ENCODE results near the gene STK35. TPM values are rescaled to one million over a fixed set of nuclear protein-coding genes. Genes with fewer than 3 reads are reported as not detected.

The STK35 gene
- total RNA-seq, 1 donor from 2014 or later: 17.4 TPM

- H3K4me1 Mint-ChIP-seq (ENCODE audit: low read depth, unreplicated experiment): peaks cover 19% of the 10 kb centered on the region
- TF ChIP-seq, protein P1, sequence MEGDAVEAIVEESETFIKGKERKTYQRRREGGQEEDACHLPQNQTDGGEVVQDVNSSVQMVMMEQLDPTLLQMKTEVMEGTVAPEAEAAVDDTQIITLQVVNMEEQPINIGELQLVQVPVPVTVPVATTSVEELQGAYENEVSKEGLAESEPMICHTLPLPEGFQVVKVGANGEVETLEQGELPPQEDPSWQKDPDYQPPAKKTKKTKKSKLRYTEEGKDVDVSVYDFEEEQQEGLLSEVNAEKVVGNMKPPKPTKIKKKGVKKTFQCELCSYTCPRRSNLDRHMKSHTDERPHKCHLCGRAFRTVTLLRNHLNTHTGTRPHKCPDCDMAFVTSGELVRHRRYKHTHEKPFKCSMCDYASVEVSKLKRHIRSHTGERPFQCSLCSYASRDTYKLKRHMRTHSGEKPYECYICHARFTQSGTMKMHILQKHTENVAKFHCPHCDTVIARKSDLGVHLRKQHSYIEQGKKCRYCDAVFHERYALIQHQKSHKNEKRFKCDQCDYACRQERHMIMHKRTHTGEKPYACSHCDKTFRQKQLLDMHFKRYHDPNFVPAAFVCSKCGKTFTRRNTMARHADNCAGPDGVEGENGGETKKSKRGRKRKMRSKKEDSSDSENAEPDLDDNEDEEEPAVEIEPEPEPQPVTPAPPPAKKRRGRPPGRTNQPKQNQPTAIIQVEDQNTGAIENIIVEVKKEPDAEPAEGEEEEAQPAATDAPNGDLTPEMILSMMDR (IDR thresholded peaks at IDR 0.05; ENCODE audit: partially characterized antibody, unreplicated experiment): no peak
- no peak overlapping the region for H3K27ac Mint-ChIP-seq (ENCODE audit: unreplicated experiment)
- peaks cover 3% of the 10 kb centered on the region for H3K27me3 Mint-ChIP-seq (ENCODE audit: unreplicated experiment)
- H3K9me3 Mint-ChIP-seq (ENCODE audit: unreplicated experiment): peaks cover 3% of the 10 kb centered on the region
- no peaks in the 10 kb centered on the region for H3K36me3 Mint-ChIP-seq (ENCODE audit: unreplicated experiment)
- DNase-seq: no peak
- no peak overlapping the region for H3K4me3 Mint-ChIP-seq (ENCODE audit: unreplicated experiment)
Observed at GRCh38 chr20:2149507-2149906, 47.9 kb downstream of the STK35 start.

GRCh38 chr20:2150660-2151059, 49.0 kb downstream of the STK35 start:
- no peaks in the 10 kb centered on the region for H3K36me3 Mint-ChIP-seq (ENCODE audit: unreplicated experiment)
- H3K4me1 Mint-ChIP-seq (ENCODE audit: low read depth, unreplicated experiment): peaks cover 13% of the 10 kb centered on the region
- TF ChIP-seq, protein P1 (IDR thresholded peaks at IDR 0.05; ENCODE audit: partially characterized antibody, unreplicated experiment): no peak
- H3K27me3 Mint-ChIP-seq (ENCODE audit: unreplicated experiment): peaks cover 1% of the 10 kb centered on the region
- H3K4me3 Mint-ChIP-seq (ENCODE audit: unreplicated experiment): no peak overlapping the region
- DNase-seq: no peak
- H3K9me3 Mint-ChIP-seq (ENCODE audit: unreplicated experiment): peaks cover 3% of the 10 kb centered on the region
- no peak overlapping the region for H3K27ac Mint-ChIP-seq (ENCODE audit: unreplicated experiment)

DNA sequence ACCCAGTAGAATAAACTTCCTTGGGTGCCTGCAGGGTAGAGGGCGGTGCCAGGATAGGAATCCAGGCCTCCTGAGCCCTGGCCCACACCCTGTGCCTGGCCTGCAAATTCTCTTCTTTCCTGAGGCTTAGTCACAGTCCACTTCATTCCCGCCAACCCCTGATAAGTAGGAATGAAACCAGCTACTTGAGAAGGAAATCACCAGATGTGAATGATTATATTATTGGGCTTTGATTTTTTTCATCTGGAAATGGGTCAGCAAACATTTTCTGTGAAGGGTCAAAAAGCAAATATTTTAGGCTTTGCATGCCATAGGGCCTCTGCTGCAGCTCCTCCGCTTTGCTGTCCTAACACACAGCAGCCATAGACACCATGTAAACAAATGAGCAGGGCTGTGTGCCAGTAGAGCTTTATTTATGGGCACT, 50.2 kb downstream of the STK35 start:
- H3K36me3 Mint-ChIP-seq (ENCODE audit: unreplicated experiment): no peaks in the 10 kb centered on the region
- no peak overlapping the region for H3K27ac Mint-ChIP-seq (ENCODE audit: unreplicated experiment)

DNA sequence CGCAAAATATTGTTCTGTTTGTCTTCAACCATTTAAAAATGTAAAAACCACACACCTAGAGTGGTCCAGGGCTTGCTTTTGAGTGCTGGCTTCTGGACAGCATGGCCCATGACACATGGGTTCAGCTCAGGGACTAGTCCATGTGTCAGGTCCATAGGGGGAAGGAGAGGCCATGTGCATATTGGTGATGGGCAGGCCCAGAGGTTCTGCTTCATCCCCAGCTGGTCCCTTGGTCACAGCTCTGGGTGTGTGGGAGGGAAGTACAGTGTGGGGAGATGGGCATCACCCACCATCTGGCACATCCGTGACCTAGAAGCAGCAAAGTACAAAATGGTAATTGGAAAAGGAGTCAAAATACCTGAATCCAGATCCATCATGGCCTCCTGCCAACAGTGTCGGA, 50.7 kb downstream of the STK35 start:
- H3K9me3 Mint-ChIP-seq (ENCODE audit: unreplicated experiment): no peaks in the 10 kb centered on the region
- no peak overlapping the region for H3K27ac Mint-ChIP-seq (ENCODE audit: unreplicated experiment)
- TF ChIP-seq, protein P1 (IDR thresholded peaks at IDR 0.05; ENCODE audit: partially characterized antibody, unreplicated experiment): no peak
- no peaks in the 10 kb centered on the region for H3K27me3 Mint-ChIP-seq (ENCODE audit: unreplicated experiment)
- no peak overlapping the region for H3K4me3 Mint-ChIP-seq (ENCODE audit: unreplicated experiment)
- no peaks in the 10 kb centered on the region for H3K36me3 Mint-ChIP-seq (ENCODE audit: unreplicated experiment)
- DNase-seq: no peak
- H3K4me1 Mint-ChIP-seq (ENCODE audit: low read depth, unreplicated experiment): peaks cover 3% of the 10 kb centered on the region

More for the DNA sequence above, 50.2 kb downstream of the STK35 start:
- TF ChIP-seq, protein P1 (IDR thresholded peaks at IDR 0.05; ENCODE audit: partially characterized antibody, unreplicated experiment): no peak
- Mint-ChIP-seq H3K4me1 (ENCODE audit: low read depth, unreplicated experiment) (peaks cover 3% of the 10 kb centered on the region), H3K4me3 (ENCODE audit: unreplicated experiment) (no peak overlapping the region), H3K9me3 (ENCODE audit: unreplicated experiment) (no peaks in the 10 kb centered on the region), H3K27me3 (ENCODE audit: unreplicated experiment) (no peaks in the 10 kb centered on the region)
- no peak for DNase-seq

DNA sequence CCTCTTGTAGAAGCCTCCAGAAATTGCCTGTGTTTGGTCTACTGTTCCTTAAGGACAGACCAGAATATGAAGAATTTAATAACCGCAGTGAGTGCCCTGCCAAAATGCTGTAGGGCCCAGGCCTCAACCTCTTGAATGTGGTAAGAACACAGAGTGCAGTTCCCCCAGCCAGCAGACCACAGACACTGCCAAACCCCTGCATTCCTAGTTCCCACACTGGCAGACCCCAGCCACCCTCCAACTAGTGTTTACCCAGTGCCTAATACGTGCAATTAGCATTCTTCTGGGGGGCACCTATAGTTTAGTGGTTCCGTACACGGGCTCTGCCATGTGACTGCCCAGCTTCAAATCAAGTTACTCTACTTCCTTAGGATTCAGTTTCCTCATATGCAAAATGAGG, 51.7 kb downstream of the STK35 start:
- no peak overlapping the region for H3K4me3 Mint-ChIP-seq (ENCODE audit: unreplicated experiment)
- H3K36me3 Mint-ChIP-seq (ENCODE audit: unreplicated experiment): no peaks in the 10 kb centered on the region
- DNase-seq: no peak
- no peaks in the 10 kb centered on the region for H3K27me3 Mint-ChIP-seq (ENCODE audit: unreplicated experiment)
- peaks cover 3% of the 10 kb centered on the region for H3K4me1 Mint-ChIP-seq (ENCODE audit: low read depth, unreplicated experiment)
- TF ChIP-seq, protein P1 (IDR thresholded peaks at IDR 0.05; ENCODE audit: partially characterized antibody, unreplicated experiment): no peak
- no peaks in the 10 kb centered on the region for H3K9me3 Mint-ChIP-seq (ENCODE audit: unreplicated experiment)
- no peak overlapping the region for H3K27ac Mint-ChIP-seq (ENCODE audit: unreplicated experiment)

Data from glutamatergic neuron (in vitro differentiated cells).